MCF 10A (cell line): ENCODE results near the gene ARL4A. TPM values are rescaled to one million over a fixed set of nuclear protein-coding genes. Genes with fewer than 3 reads are reported as not detected.

Source experiments
- BruUV-seq: library from RNA; stranded (reverse); fragments of 400-500 nt; replicated peaks from 2 replicates; lab custom pipeline; 2021; lab: Mats Ljungman, UMichigan
- CTCF ChIA-PET: fragments of 300-600 bp; sonication (Branson Sonifier 250); formaldehyde crosslinking; extraction: SDS; loops from one replicate; lab custom pipeline; 2021; ENCODE audit warnings: antibody characterized with exemption, inconsistent platforms; lab: Yijun Ruan, JAX
- POLR2A ChIA-PET: fragments of 300-600, 350-650 bp; sonication (Branson Sonifier 250); formaldehyde crosslinking; extraction: SDS; loops from one replicate; lab custom pipeline; 2020; ENCODE audit warnings: antibody characterized with exemption, inconsistent platforms; lab: Yijun Ruan, JAX
- DNase-seq: peaks from one replicate; pipeline ENCODE4 v3.0.0-alpha.2; 2018; ENCODE audit not compliant: unreplicated experiment
- H3K27ac Mint-ChIP-seq: one replicate; pipeline ENCODE4 v1.8.0; 2022; ENCODE audit warnings: mild to moderate bottlenecking, low read depth, mixed read lengths; ENCODE audit not compliant: unreplicated experiment
- H3K27me3 Mint-ChIP-seq: one replicate; pipeline ENCODE4 v1.8.0; 2022; ENCODE audit warnings: mixed read lengths; ENCODE audit not compliant: insufficient read depth, unreplicated experiment
- H3K36me3 Mint-ChIP-seq: one replicate; pipeline ENCODE4 v1.8.0; 2022; ENCODE audit warnings: mild to moderate bottlenecking, moderate library complexity, mixed read lengths; ENCODE audit not compliant: insufficient read depth, unreplicated experiment
- H3K4me1 Mint-ChIP-seq: one replicate; pipeline ENCODE4 v1.8.0; 2022; ENCODE audit warnings: mixed read lengths; ENCODE audit not compliant: insufficient read depth, unreplicated experiment
- H3K4me3 Mint-ChIP-seq: one replicate; pipeline ENCODE4 v1.8.0; 2022; ENCODE audit warnings: mild to moderate bottlenecking, moderate library complexity, mixed read lengths; ENCODE audit not compliant: unreplicated experiment
- H3K9me3 Mint-ChIP-seq: one replicate; pipeline ENCODE4 v1.8.0; 2022; ENCODE audit warnings: mixed read lengths; ENCODE audit not compliant: unreplicated experiment
- intact Hi-C: fragments of 100-400 bp; cut with micrococcal nuclease; formaldehyde crosslinking; loops from 2 replicates; pipeline ENCODE4 v1.14.1; 2022
- total RNA-seq: library from RNA; stranded (reverse); gene quantifications from 2 replicates; pipeline ENCODE4 v1.2.3, GENCODE V29; 2022
- TF ChIP-seq, protein P1 (sequence below): fragments of 200-600 bp; IDR thresholded peaks from one replicate; pipeline ENCODE4 v1.8.0; 2022; ENCODE audit warnings: antibody characterized with exemption, mild to moderate bottlenecking; ENCODE audit not compliant: unreplicated experiment

ARL4A gene
- total RNA-seq, 1 experiment from 2014 or later: 42.6 TPM

DNA sequence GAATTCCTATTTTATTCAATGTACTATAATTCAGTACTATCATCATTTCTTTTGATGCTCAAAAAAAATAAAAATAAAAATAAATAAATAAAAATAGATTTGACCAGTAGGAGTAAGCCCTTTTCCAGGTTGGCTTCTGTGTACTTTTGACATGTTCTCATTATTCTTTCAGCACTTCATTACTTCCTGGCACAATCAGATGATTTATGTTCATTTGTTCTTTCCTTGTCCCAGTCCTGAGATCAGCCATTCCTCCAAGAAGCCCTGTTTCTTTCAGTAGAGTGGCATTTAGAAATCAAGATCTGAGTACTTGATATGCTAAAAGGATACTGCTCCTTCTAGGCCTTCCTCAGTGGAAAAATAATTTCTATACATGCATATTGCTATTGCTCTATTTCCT, 20.9 kb downstream of the ARL4A start:
- no peaks in the 10 kb centered on the region for H3K9me3 Mint-ChIP-seq
- no peak for DNase-seq
- POLR2A ChIA-PET: interaction anchor here (2.7 kb wide), 1 partner anchor 11 kb away, joined by 18 read pairs; no protein-coding TSS in a partner anchor
- peaks cover 32% of the 10 kb centered on the region for H3K4me1 Mint-ChIP-seq
- TF ChIP-seq, protein P1, sequence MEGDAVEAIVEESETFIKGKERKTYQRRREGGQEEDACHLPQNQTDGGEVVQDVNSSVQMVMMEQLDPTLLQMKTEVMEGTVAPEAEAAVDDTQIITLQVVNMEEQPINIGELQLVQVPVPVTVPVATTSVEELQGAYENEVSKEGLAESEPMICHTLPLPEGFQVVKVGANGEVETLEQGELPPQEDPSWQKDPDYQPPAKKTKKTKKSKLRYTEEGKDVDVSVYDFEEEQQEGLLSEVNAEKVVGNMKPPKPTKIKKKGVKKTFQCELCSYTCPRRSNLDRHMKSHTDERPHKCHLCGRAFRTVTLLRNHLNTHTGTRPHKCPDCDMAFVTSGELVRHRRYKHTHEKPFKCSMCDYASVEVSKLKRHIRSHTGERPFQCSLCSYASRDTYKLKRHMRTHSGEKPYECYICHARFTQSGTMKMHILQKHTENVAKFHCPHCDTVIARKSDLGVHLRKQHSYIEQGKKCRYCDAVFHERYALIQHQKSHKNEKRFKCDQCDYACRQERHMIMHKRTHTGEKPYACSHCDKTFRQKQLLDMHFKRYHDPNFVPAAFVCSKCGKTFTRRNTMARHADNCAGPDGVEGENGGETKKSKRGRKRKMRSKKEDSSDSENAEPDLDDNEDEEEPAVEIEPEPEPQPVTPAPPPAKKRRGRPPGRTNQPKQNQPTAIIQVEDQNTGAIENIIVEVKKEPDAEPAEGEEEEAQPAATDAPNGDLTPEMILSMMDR: no peak
- CTCF ChIA-PET: no interaction called here
- intact Hi-C loops: no loop called here
- no TSS peak for BruUV-seq
- no peak overlapping the region for H3K4me3 Mint-ChIP-seq
- H3K27me3 Mint-ChIP-seq: no peaks in the 10 kb centered on the region
- no peaks in the 10 kb centered on the region for H3K36me3 Mint-ChIP-seq
- peak overlapping the region; percentile 82 for H3K27ac Mint-ChIP-seq

DNA sequence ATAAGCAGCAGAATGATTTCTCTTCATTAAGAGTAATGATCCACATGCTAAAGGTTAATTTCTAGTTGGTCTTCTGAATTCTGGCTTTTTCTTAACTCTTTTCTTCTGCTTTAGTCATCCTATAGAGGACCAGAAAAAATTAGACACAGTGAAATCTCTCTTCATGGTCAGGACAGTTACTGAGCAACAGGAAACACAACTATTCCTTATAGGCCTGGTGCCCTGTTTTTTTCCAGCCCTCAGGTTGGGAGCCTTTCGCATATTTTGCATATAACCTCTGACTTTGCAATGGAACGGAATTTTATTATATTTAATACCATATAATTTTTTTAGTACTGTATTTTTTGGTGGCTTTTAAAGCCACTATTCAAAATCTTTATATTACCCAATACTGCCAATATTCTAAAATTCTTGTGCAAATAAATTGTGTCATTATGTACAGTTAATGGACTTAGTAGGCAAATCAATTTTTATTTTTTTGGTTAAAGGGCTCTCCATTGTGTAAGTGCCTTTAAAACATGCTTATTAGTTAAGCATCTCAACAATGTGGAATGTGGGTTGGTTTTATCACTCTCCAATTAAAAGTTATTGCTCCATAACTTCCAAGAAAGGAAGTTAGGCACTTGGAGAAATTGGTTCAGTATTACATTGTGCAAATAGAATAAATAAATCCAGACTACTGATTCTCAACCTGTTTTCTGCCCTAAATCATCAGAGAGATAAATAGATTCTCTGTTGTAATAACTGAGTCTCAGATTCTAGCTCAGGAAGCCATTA, 22.5 kb downstream of the ARL4A start:
- DNase-seq: no peak
- intact Hi-C loops: loop anchor here (10.0 kb wide), 2 partner anchors 215 to 405 kb away; no protein-coding TSS in a partner anchor
- Mint-ChIP-seq H3K4me3 (no peak overlapping the region), H3K9me3 (no peaks in the 10 kb centered on the region), H3K4me1 (peaks cover 46% of the 10 kb centered on the region), H3K36me3 (no peaks in the 10 kb centered on the region), H3K27me3 (no peaks in the 10 kb centered on the region), H3K27ac (peak overlapping the region; percentile 82)
- POLR2A ChIA-PET: interaction anchor here (0.7 to 2.7 kb wide), 7 partner anchors 9 to 443 kb away, joined by 3 to 18 read pairs (median 4); partner anchors contain the start of gene ARL4A
- no TSS peak for BruUV-seq
- TF ChIP-seq, protein P1: no peak
- CTCF ChIA-PET: interaction anchor here (0.8 to 1.7 kb wide), 6 partner anchors 11 to 308 kb away, joined by 3 to 7 read pairs (median 4); partner anchors contain the start of gene ARL4A

DNA sequence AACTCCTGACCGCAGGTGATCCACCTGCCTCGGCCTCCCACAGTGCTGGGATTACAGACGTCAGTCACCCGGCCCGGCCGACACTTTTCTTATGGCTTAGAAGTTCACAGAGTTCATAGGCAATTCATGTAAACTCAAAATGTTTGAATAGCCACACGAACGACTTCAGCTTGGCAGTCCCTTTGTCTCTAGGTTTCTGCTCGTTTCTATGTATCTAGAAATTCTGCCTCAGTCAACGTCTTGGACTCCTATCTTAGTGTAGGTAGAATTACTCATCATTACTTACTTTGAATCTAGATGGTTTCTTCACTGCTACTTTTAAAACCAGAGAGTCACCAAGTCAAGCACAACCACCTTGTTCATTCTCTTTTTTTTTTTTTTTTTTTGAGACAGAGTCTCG, 23.7 kb downstream of the ARL4A start:
- CTCF ChIA-PET: interaction anchor here (0.6 to 1.7 kb wide), 6 partner anchors 13 to 306 kb away, joined by 3 to 9 read pairs (median 5); partner anchors contain the start of gene ARL4A
- Mint-ChIP-seq H3K4me3 (no peak overlapping the region), H3K36me3 (no peaks in the 10 kb centered on the region), H3K9me3 (no peaks in the 10 kb centered on the region), H3K27me3 (no peaks in the 10 kb centered on the region), H3K4me1 (peaks cover 49% of the 10 kb centered on the region), H3K27ac (peak overlapping the region; percentile 82)
- no TSS peak for BruUV-seq
- TF ChIP-seq, protein P1: no peak
- POLR2A ChIA-PET: interaction anchor here (0.7 to 10.7 kb wide), 4 partner anchors 8 to 306 kb away, joined by 3 to 159 read pairs (median 11); partner anchors contain the start of gene ARL4A
- DNase-seq: no peak
- intact Hi-C loops: loop anchor here (10.0 kb wide), 2 partner anchors 214 to 404 kb away; no protein-coding TSS in a partner anchor

DNA sequence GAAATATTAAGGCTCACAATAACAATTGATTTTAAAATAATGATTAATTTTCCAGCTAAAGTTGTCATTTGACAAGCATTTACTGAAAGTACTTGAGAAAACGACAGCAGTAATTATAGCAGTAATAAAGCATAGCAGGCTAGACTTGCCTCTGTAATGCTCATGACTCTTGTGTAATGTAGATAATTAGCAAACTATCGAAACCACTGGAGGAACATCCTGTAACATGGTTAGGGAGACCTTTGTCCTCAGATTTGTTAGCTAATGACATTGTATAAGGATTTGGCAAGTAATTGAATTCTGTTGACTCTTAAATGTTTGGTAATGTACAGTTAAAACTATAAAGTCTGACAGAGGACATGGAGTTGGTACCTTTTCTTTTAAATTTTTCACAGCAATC, 24.8 kb downstream of the ARL4A start:
- Mint-ChIP-seq H3K36me3 (no peaks in the 10 kb centered on the region), H3K9me3 (no peaks in the 10 kb centered on the region), H3K4me3 (no peak overlapping the region), H3K27me3 (no peaks in the 10 kb centered on the region), H3K27ac (peak overlapping the region; percentile 92), H3K4me1 (peaks cover 51% of the 10 kb centered on the region)
- TF ChIP-seq, protein P1: no peak
- DNase-seq: peak; percentile 49
- ChIA-PET POLR2A (interaction anchor here (0.5 to 10.7 kb wide), 6 partner anchors 16 to 1693 kb away, joined by 3 to 159 read pairs (median 4); partner anchors contain the start of gene ARL4A), CTCF (no interaction called here)
- no TSS peak for BruUV-seq
- intact Hi-C loops: loop anchor here (10.0 kb wide), 2 partner anchors 213 to 403 kb away; no protein-coding TSS in a partner anchor
